Suprapubic skin (tissue), 4 donors: ENCODE results near the gene SLC9A5. TPM values are rescaled to one million over a fixed set of nuclear protein-coding genes. Genes with fewer than 3 reads are reported as not detected.

Source experiments
- DNase-seq, 2 donors: peaks; one replicate each; pipeline ENCODE4 v3.0.0-alpha.2; 2019; ENCODE audit warnings: low spot score in 2 of 2
- H3K27ac ChIP-seq: fragments of 200-600 bp; sonication (generic); one replicate; pipeline ENCODE4 v1.5.1; 2019
- H3K27me3 ChIP-seq: fragments of 200-600 bp; sonication (generic); one replicate; pipeline ENCODE4 v1.5.1; 2019
- H3K36me3 ChIP-seq: fragments of 200-600 bp; sonication (generic); one replicate; pipeline ENCODE4 v1.5.1; 2019
- H3K4me1 ChIP-seq: fragments of 200-600 bp; sonication (generic); one replicate; pipeline ENCODE4 v1.5.1; 2019
- H3K4me3 ChIP-seq: fragments of 200-600 bp; sonication (generic); one replicate; pipeline ENCODE4 v1.5.1; 2019; ENCODE audit warnings: mild to moderate bottlenecking
- H3K9me3 ChIP-seq: fragments of 200-600 bp; sonication (generic); one replicate; pipeline ENCODE4 v1.5.1; 2019
- CTCF ChIP-seq, 2 donors: fragments of 200-600 bp in 1 of 2; fragments of 450-650 bp in 1 of 2; sonication (generic) in 1 of 2; IDR thresholded peaks; one replicate each; pipeline ENCODE4 v1.5.1; 2016 to 2019; ENCODE audit warnings: antibody characterized with exemption in 2 of 2, mild to moderate bottlenecking in 1 of 2, moderate library complexity in 1 of 2
- EP300 ChIP-seq: sonication (generic); formaldehyde crosslinking; IDR thresholded peaks from one replicate; pipeline ENCODE4 v1.6.1; 2017; ENCODE audit warnings: antibody characterized with exemption
- POLR2A ChIP-seq, 2 donors: fragments of 450-650 bp; IDR thresholded peaks; one replicate each; pipeline ENCODE4 v1.6.1; 2017; ENCODE audit warnings: antibody characterized with exemption in 2 of 2, mild to moderate bottlenecking in 2 of 2, moderate library complexity in 2 of 2
- POLR2AphosphoS5 ChIP-seq, 3 donors: sonication (generic); formaldehyde crosslinking; IDR thresholded peaks; one replicate each; pipeline ENCODE4 v1.6.1; 2017; ENCODE audit warnings: antibody characterized with exemption in 3 of 3
- WGBS: methylation state at CpG from one replicate; pipeline ENCODE4 v1.1.5; 2018; 5-methylcytosine and 5-hydroxymethylcytosine counted together
- total RNA-seq, 4 donors: library from RNA; depleted of rRNA; stranded (reverse); fragments of >200 nt; gene quantifications; one replicate each; pipeline ENCODE4 v1.1.0, GENCODE V29; 2016

Gene SLC9A5
- total RNA-seq, 4 donors from 2014 or later: 0.26 to 0.64 (median 0.43) TPM

- TF ChIP-seq POLR2A (IDR thresholded peaks at IDR 0.05) (no peak), CTCF (IDR thresholded peaks at IDR 0.05) (no peak), EP300 (no peak), POLR2AphosphoS5 (IDR thresholded peaks at IDR 0.05) (no peak)
- H3K27ac ChIP-seq: no peak overlapping the region
- no peaks in the 10 kb centered on the region for H3K27me3 ChIP-seq
- no peak for DNase-seq
- H3K4me1 ChIP-seq: peaks cover 13% of the 10 kb centered on the region
- WGBS: 86% methylated on average over 7 of the region's 7 CpGs
- H3K9me3 ChIP-seq: no peaks in the 10 kb centered on the region
- H3K4me3 ChIP-seq: no peak overlapping the region
- peaks cover 9% of the 10 kb centered on the region for H3K36me3 ChIP-seq
Measured at GRCh38 chr16:67211674-67212073, 37.1 kb upstream of the SLC9A5 start.

- Histone ChIP-seq H3K36me3 (peaks cover 4% of the 10 kb centered on the region), H3K9me3 (no peaks in the 10 kb centered on the region), H3K4me3 (no peak overlapping the region), H3K27me3 (no peaks in the 10 kb centered on the region), H3K27ac (no peak overlapping the region), H3K4me1 (peaks cover 15% of the 10 kb centered on the region)
- DNase-seq: no peak
- TF ChIP-seq CTCF (IDR thresholded peaks at IDR 0.05): no peak
- TF ChIP-seq POLR2A (IDR thresholded peaks at IDR 0.05): no peak
- no peak for TF ChIP-seq POLR2AphosphoS5 (IDR thresholded peaks at IDR 0.05)
- TF ChIP-seq EP300: no peak
Measured at GRCh38 chr16:67212766-67213165, 36.0 kb upstream of the SLC9A5 start.

GRCh38 chr16:67213197-67214019 is 35.4 kb upstream of the SLC9A5 start:
- H3K4me3 ChIP-seq: no peak overlapping the region
- TF ChIP-seq POLR2AphosphoS5 (IDR thresholded peaks at IDR 0.05) (no peak), EP300 (no peak), POLR2A (IDR thresholded peaks at IDR 0.05) (no peak), CTCF (IDR thresholded peaks at IDR 0.05) (no peak)
- no peaks in the 10 kb centered on the region for H3K27me3 ChIP-seq
- peaks cover 4% of the 10 kb centered on the region for H3K36me3 ChIP-seq
- peaks cover 13% of the 10 kb centered on the region for H3K4me1 ChIP-seq
- no peak overlapping the region for H3K27ac ChIP-seq
- H3K9me3 ChIP-seq: no peaks in the 10 kb centered on the region
- DNase-seq: no peak
- 84% methylated on average over 8 of the region's 8 CpGs for WGBS

GRCh38 chr16:67215706-67216105 is 33.1 kb upstream of the SLC9A5 start:
- Histone ChIP-seq H3K27me3 (no peaks in the 10 kb centered on the region), H3K27ac (no peak overlapping the region), H3K36me3 (no peaks in the 10 kb centered on the region), H3K4me3 (no peak overlapping the region), H3K9me3 (no peaks in the 10 kb centered on the region), H3K4me1 (peaks cover 13% of the 10 kb centered on the region)
- TF ChIP-seq EP300 (no peak), CTCF (IDR thresholded peaks at IDR 0.05) (no peak), POLR2A (IDR thresholded peaks at IDR 0.05) (no peak), POLR2AphosphoS5 (IDR thresholded peaks at IDR 0.05) (no peak)
- no peak for DNase-seq
- WGBS: 74% methylated on average over 5 of the region's 5 CpGs

GRCh38 chr16:67216612-67217490 is 31.9 kb upstream of the SLC9A5 start:
- DNase-seq: no peak

More at GRCh38 chr16:67216612-67217490, 31.9 kb upstream of the SLC9A5 start:
- no peaks in the 10 kb centered on the region for H3K9me3 ChIP-seq
- peaks cover 13% of the 10 kb centered on the region for H3K4me1 ChIP-seq
- no peaks in the 10 kb centered on the region for H3K36me3 ChIP-seq
- TF ChIP-seq EP300 (no peak), POLR2A (IDR thresholded peaks at IDR 0.05) (no peak), POLR2AphosphoS5 (IDR thresholded peaks at IDR 0.05) (no peak), CTCF (IDR thresholded peaks at IDR 0.05) (no peak)
- H3K27ac ChIP-seq: no peak overlapping the region
- H3K4me3 ChIP-seq: no peak overlapping the region
- H3K27me3 ChIP-seq: no peaks in the 10 kb centered on the region
- 81% methylated on average over 18 of the region's 18 CpGs for WGBS
